Measurements from ENCODE around the gene HRH3. TPM values are rescaled to one million over a fixed set of nuclear protein-coding genes. Genes with fewer than 3 reads are reported as not detected.

HRH3 gene
- total RNA-seq, 1 experiment from 2014 or later = not detected

GRCh38 chr20:62176866-62177265, 43.2 kb downstream of the HRH3 start:
- H3K27ac ChIP-seq = no peak overlapping the region
- POLR2A ChIA-PET (ENCODE audit: unreplicated experiment) = no interaction called here
- H3K36me3 ChIP-seq (ENCODE audit: low read depth) = 0 out of 2 replicates have a peak, but pooled peaks cover 7% of the 10 kb centered on the region
- DNase-seq = no peak
- H3F3A ChIP-seq (ENCODE audit: insufficient read depth, low read depth) = peaks cover 16% of the 10 kb centered on the region; the same call in 1 of the 2 replicates
- BruUV-seq (replicated peaks) = no TSS peak
- peaks cover 9% of the 10 kb centered on the region for H3K4me1 ChIP-seq (replicated peaks; ENCODE audit: insufficient read depth)
- no peak overlapping the region for H3K4me3 ChIP-seq
- TF ChIP-seq EZH2 (IDR thresholded peaks at IDR 0.05; ENCODE audit: low read depth) = no peak
- TF ChIP-seq, protein P1, sequence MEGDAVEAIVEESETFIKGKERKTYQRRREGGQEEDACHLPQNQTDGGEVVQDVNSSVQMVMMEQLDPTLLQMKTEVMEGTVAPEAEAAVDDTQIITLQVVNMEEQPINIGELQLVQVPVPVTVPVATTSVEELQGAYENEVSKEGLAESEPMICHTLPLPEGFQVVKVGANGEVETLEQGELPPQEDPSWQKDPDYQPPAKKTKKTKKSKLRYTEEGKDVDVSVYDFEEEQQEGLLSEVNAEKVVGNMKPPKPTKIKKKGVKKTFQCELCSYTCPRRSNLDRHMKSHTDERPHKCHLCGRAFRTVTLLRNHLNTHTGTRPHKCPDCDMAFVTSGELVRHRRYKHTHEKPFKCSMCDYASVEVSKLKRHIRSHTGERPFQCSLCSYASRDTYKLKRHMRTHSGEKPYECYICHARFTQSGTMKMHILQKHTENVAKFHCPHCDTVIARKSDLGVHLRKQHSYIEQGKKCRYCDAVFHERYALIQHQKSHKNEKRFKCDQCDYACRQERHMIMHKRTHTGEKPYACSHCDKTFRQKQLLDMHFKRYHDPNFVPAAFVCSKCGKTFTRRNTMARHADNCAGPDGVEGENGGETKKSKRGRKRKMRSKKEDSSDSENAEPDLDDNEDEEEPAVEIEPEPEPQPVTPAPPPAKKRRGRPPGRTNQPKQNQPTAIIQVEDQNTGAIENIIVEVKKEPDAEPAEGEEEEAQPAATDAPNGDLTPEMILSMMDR (conservative IDR thresholded peaks at IDR 0.05) = no peak
- no peaks in the 10 kb centered on the region for H3K9me2 ChIP-seq (ENCODE audit: insufficient read depth)
- H3K27me3 ChIP-seq (ENCODE audit: insufficient read depth, low read depth) = no peaks in the 10 kb centered on the region
- H3K4me2 ChIP-seq = no peak overlapping the region
- no peak overlapping the region for H2AFZ ChIP-seq
- intact Hi-C loops (cut with micrococcal nuclease; ENCODE audit: unreplicated experiment) = no loop called here
- H4K20me1 ChIP-seq (ENCODE audit: insufficient read depth) = no peaks in the 10 kb centered on the region
- no peaks in the 10 kb centered on the region for H3K9me3 ChIP-seq (ENCODE audit: insufficient read depth, low read depth)
- peaks cover 3% of the 10 kb centered on the region for H3K79me2 ChIP-seq (ENCODE audit: low read depth)
- CTCF ChIA-PET = no interaction called here

DNA sequence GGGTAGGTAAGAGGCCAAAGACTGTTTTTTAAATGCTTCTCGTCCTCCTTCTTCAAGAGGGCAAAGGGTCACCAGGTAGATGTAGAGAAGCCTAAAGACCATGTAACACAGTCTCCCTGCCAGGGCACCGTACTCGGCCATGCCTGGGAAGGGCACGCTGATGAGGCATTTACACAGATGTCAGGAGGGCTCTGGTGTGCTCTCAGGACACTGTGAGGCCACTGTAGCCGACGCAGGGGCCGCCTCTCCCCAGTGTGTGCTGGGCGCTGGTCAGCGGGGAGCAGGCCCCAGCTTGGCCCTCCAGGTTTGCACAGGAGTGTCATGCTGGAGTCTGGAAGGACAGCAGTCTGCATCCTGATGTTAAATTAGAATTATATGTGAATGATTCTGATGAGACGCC, 44.4 kb downstream of the HRH3 start:
- H3K36me3 ChIP-seq (ENCODE audit: low read depth) = no peaks in the 10 kb centered on the region
- no peaks in the 10 kb centered on the region for H3K9me3 ChIP-seq (ENCODE audit: insufficient read depth, low read depth)
- H4K20me1 ChIP-seq (ENCODE audit: insufficient read depth) = no peaks in the 10 kb centered on the region
- no peak overlapping the region for H3K27ac ChIP-seq
- no peak for DNase-seq
- intact Hi-C loops (cut with micrococcal nuclease; ENCODE audit: unreplicated experiment) = no loop called here
- ChIA-PET POLR2A (ENCODE audit: unreplicated experiment) (no interaction called here), CTCF (no interaction called here)
- peaks cover 6% of the 10 kb centered on the region; the same call in 1 of the 2 replicates for H3F3A ChIP-seq (ENCODE audit: insufficient read depth, low read depth)
- no peaks in the 10 kb centered on the region for H3K79me2 ChIP-seq (ENCODE audit: low read depth)
- no peaks in the 10 kb centered on the region for H3K4me1 ChIP-seq (replicated peaks; ENCODE audit: insufficient read depth)
- no peak overlapping the region for H2AFZ ChIP-seq
- no peak overlapping the region for H3K4me3 ChIP-seq
- no peaks in the 10 kb centered on the region for H3K9me2 ChIP-seq (ENCODE audit: insufficient read depth)
- H3K4me2 ChIP-seq = no peak overlapping the region
- TF ChIP-seq, protein P1 (conservative IDR thresholded peaks at IDR 0.05) = no peak
- TF ChIP-seq EZH2 (IDR thresholded peaks at IDR 0.05; ENCODE audit: low read depth) = no peak
- no TSS peak for BruUV-seq (replicated peaks)
- no peaks in the 10 kb centered on the region for H3K27me3 ChIP-seq (ENCODE audit: insufficient read depth, low read depth)

DNA sequence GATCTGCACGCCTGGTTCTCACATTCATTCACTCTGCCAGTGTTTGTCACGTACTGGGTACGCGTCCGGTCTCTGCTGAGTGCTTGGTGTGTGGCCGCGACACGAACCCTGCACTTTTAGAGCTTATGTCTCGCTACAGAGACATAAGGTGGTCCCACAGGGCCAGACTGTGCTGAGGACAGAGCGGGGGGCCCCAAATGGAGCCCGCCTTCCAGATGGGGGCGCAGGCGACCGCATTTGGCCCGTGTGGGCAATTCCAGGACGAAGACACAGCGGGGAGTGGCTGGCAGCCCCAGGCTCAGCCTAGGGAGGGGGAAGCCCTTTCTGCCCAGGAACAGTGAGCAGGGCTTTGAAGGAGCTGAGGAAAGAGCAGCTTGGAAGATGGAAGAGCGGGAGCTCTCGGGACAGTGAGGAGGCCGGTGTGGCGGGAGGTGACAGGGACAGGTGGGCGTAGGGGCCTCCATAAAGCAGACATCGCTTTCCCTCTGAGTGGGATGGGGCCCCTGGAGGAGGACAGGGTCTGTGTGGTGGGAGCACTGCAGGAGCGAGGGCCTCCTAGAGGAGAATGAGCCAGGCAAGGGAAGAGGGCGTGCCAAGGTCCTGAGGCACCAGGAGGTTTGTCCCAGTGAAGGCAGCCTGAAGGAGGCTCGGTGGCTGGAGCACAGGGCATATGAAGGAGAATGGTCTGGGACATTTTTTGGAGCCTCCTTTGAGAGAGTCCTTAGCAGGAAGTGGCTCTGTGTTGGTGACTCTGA, 45.0 kb downstream of the HRH3 start:
- peaks cover 4% of the 10 kb centered on the region; the same call in 1 of the 2 replicates for H3F3A ChIP-seq (ENCODE audit: insufficient read depth, low read depth)
- H4K20me1 ChIP-seq (ENCODE audit: insufficient read depth) = no peaks in the 10 kb centered on the region
- DNase-seq = no peak
- H3K36me3 ChIP-seq (ENCODE audit: low read depth) = no peaks in the 10 kb centered on the region
- BruUV-seq (replicated peaks) = no TSS peak
- H3K9me2 ChIP-seq (ENCODE audit: insufficient read depth) = no peaks in the 10 kb centered on the region
- H3K4me2 ChIP-seq = no peak overlapping the region
- H3K4me1 ChIP-seq (replicated peaks; ENCODE audit: insufficient read depth) = no peaks in the 10 kb centered on the region
- ChIA-PET CTCF (no interaction called here), POLR2A (ENCODE audit: unreplicated experiment) (no interaction called here)
- no peaks in the 10 kb centered on the region for H3K79me2 ChIP-seq (ENCODE audit: low read depth)
- H3K27me3 ChIP-seq (ENCODE audit: insufficient read depth, low read depth) = no peaks in the 10 kb centered on the region
- H2AFZ ChIP-seq = no peak overlapping the region
- H3K27ac ChIP-seq = no peak overlapping the region
- TF ChIP-seq EZH2 (IDR thresholded peaks at IDR 0.05; ENCODE audit: low read depth) = no peak
- TF ChIP-seq, protein P1 (conservative IDR thresholded peaks at IDR 0.05) = no peak
- intact Hi-C loops (cut with micrococcal nuclease; ENCODE audit: unreplicated experiment) = no loop called here
- no peak overlapping the region for H3K4me3 ChIP-seq
- H3K9me3 ChIP-seq (ENCODE audit: insufficient read depth, low read depth) = no peaks in the 10 kb centered on the region
